Panc1 (cell line): ENCODE results near the gene ANKRD18A. TPM values are rescaled to one million over a fixed set of nuclear protein-coding genes. Genes with fewer than 3 reads are reported as not detected.

ENCODE experiments used
- ATAC-seq: fragments of 200-7000 bp; cut with Tn5 transposase; 2 replicates; pipeline ENCODE4 v1.9.1; 2020; ENCODE audit warnings: mild to moderate bottlenecking, moderate library complexity
- BruUV-seq: library from RNA; stranded (reverse); fragments of 400-500 nt; replicated peaks from 2 replicates; lab custom pipeline; 2021; lab: Mats Ljungman, UMichigan
- CTCF ChIA-PET: fragments of 300-600 bp; sonication (Branson Sonifier 250); formaldehyde crosslinking; loops from one replicate; lab custom pipeline; 2022; ENCODE audit warnings: antibody characterized with exemption; lab: Charles Lee
- POLR2A ChIA-PET: fragments of 300-600 bp; sonication (Branson Sonifier 250); formaldehyde crosslinking; loops from one replicate; lab custom pipeline; 2022; ENCODE audit warnings: antibody characterized with exemption; lab: Charles Lee
- DNase-seq: peaks from one replicate; pipeline ENCODE4 v3.0.0-alpha.2; 2010; ENCODE audit warnings: low read depth, low spot score
- H3K27ac ChIP-seq: 2 replicates; pipeline ENCODE4 v1.5.1; 2011; ENCODE audit warnings: mild to moderate bottlenecking, low read length, inconsistent platforms
- H3K27me3 ChIP-seq: fragments of 200-500 bp; sonication (Bioruptor generic); 2 replicates; pipeline ENCODE4 v1.6.0; 2014; ENCODE audit warnings: low read length, inconsistent platforms; ENCODE audit not compliant: control insufficient read depth, insufficient read depth
- H3K36me3 ChIP-seq: fragments of 200-500 bp; sonication (Bioruptor generic); 2 replicates; pipeline ENCODE4 v1.5.1; 2014; ENCODE audit warnings: inconsistent platforms, mild to moderate bottlenecking, low read length, moderate library complexity; ENCODE audit not compliant: control insufficient read depth, insufficient read depth
- H3K4me1 ChIP-seq: 2 replicates; pipeline ENCODE4 v1.5.1; 2011; ENCODE audit warnings: inconsistent platforms, mild to moderate bottlenecking, low read length, moderate library complexity; ENCODE audit not compliant: control insufficient read depth, insufficient read depth
- H3K4me3 ChIP-seq, 2 experiments: 2 replicates each; pipeline ENCODE4 v1.5.1; 2011 to 2012; ENCODE audit warnings: low read depth in 2 of 2, low read length in 2 of 2, mild to moderate bottlenecking in 2 of 2, inconsistent platforms in 1 of 2, moderate library complexity in 1 of 2
- H3K9me3 ChIP-seq: fragments of 200-500 bp; sonication (Bioruptor generic); 2 replicates; pipeline ENCODE4 v1.5.1; 2014; ENCODE audit warnings: low read depth, mild to moderate bottlenecking, inconsistent platforms, low read length, moderate library complexity; ENCODE audit not compliant: control insufficient read depth, insufficient read depth
- CTCF ChIP-seq: fragments of 450-650 bp; IDR thresholded peaks from 2 replicates; pipeline ENCODE4 v1.5.1; 2017; ENCODE audit warnings: mild to moderate bottlenecking
- POLR2AphosphoS5 ChIP-seq: IDR thresholded peaks from 2 replicates; pipeline ENCODE4 v1.6.1; 2012; ENCODE audit warnings: mild to moderate bottlenecking, low read depth, low read length, moderate library complexity
- REST ChIP-seq, 2 experiments: IDR thresholded peaks; 2 replicates each; pipeline ENCODE4 v1.6.1; 2011 to 2012; ENCODE audit warnings: low read depth in 2 of 2, control low read depth in 1 of 2, low read length in 1 of 2, mild to moderate bottlenecking in 1 of 2, moderate library complexity in 1 of 2; ENCODE audit not compliant: insufficient read depth in 1 of 2
- SIN3A ChIP-seq: IDR thresholded peaks from 2 replicates; pipeline ENCODE4 v1.6.1; 2012; ENCODE audit warnings: low read depth, mild to moderate bottlenecking, low read length, moderate library complexity, borderline replicate concordance; ENCODE audit not compliant: insufficient read depth
- TCF7L2 ChIP-seq: IDR thresholded peaks from 2 replicates; pipeline ENCODE4 v1.6.1; 2011; ENCODE audit warnings: mild to moderate bottlenecking, low read depth, low read length, inconsistent platforms
- in situ Hi-C: cut with HindIII; loops from 2 replicates; pipeline ENCODE4 v1.10.0; 2016; ENCODE audit warnings: low sequenced_read_pairs, low pct_unique_long_range_greater_than_20kb
- intact Hi-C: fragments of 100-400 bp; cut with micrococcal nuclease; formaldehyde crosslinking; loops from one replicate; pipeline ENCODE4 v1.10.0; 2022; ENCODE audit not compliant: unreplicated experiment
- total RNA-seq: library from RNA; stranded (reverse); gene quantifications from one replicate; pipeline ENCODE4 v1.2.1, GENCODE V29; 2021; ENCODE audit not compliant: unreplicated experiment

The ANKRD18A gene
- total RNA-seq, 1 experiment from 2014 or later = 9.6 TPM

DNA sequence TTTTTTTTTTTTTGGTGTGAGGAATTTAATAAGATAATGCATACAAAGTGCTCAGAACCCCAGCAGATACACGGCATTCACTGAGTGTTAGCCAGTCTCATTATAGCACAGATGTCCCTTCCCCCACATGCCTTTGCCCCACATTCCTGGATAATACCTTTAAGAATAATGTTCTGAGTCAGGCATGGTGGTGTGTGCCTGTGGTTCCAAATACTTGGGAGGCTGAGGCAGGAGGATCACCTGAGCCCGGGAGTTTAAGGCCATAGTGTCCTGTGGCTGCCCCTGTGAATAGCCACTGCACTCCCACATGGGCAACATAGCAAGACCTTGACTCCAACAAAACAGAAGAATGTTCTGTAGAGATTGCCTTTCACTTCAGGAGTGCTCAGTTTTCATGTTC lies 24.2 kb upstream of the ANKRD18A start:
- in situ Hi-C loops (no loop called here), intact Hi-C loops (loop anchor here (10.0 kb wide), 1 partner anchor 60 kb away; no protein-coding TSS in a partner anchor)
- H3K27me3 ChIP-seq = no peaks in the 10 kb centered on the region
- no peak for TF ChIP-seq SIN3A
- TF ChIP-seq REST (IDR thresholded peaks at IDR 0.05; ENCODE audit: insufficient read depth in 1 of 2, low read depth in 2 of 2, low read length in 1 of 2) = no peak
- TF ChIP-seq POLR2AphosphoS5 = no peak
- POLR2A ChIA-PET = no interaction called here
- no peaks in the 10 kb centered on the region for H3K9me3 ChIP-seq
- no peaks in the 10 kb centered on the region; the same call in 1 of the 2 replicates for H3K4me1 ChIP-seq
- BruUV-seq = no TSS peak
- CTCF ChIA-PET = no interaction called here
- H3K4me3 ChIP-seq = no peak overlapping the region
- H3K36me3 ChIP-seq = no peaks in the 10 kb centered on the region
- H3K27ac ChIP-seq = no peak overlapping the region
- ATAC-seq (no peak), DNase-seq (no peak)

- Histone ChIP-seq H3K36me3 (no peaks in the 10 kb centered on the region), H3K27me3 (no peaks in the 10 kb centered on the region), H3K4me1 (no peaks in the 10 kb centered on the region; the same call in 1 of the 2 replicates), H3K4me3 (no peak overlapping the region), H3K27ac (no peak overlapping the region), H3K9me3 (no peaks in the 10 kb centered on the region)
- no peak for ATAC-seq
- TF ChIP-seq CTCF (no peak), TCF7L2 (no peak), POLR2AphosphoS5 (no peak), REST (IDR thresholded peaks at IDR 0.05; ENCODE audit: insufficient read depth in 1 of 2, low read depth in 2 of 2, low read length in 1 of 2) (no peak), SIN3A (no peak)
- BruUV-seq = no TSS peak
- intact Hi-C loops (loop anchor here (10.0 kb wide), 1 partner anchor 61 kb away; no protein-coding TSS in a partner anchor), in situ Hi-C loops (no loop called here)
- CTCF ChIA-PET = no interaction called here
- no peak for DNase-seq
- POLR2A ChIA-PET = no interaction called here
Measured at GRCh38 chr9:38643815-38644173, 23.4 kb upstream of the ANKRD18A start.
